K562 (cell line): ENCODE results near the gene SHE. TPM values are rescaled to one million over a fixed set of nuclear protein-coding genes. Genes with fewer than 3 reads are reported as not detected.
A peak's percentile ranks its signal among the peaks of the same experiment; 100 is the strongest.

Experiments
- ATAC-seq: fragments of 200-7000 bp; cut with Tn5 transposase; 3 replicates; pipeline ENCODE4 v1.9.1; 2020; ENCODE audit warnings: moderate library complexity
- BruUV-seq: library from RNA; stranded (reverse); fragments of 400-500 nt; replicated peaks from 2 replicates; lab custom pipeline; 2021; lab: Mats Ljungman, UMichigan
- CTCF ChIA-PET: fragments of 300-600 bp; formaldehyde crosslinking; extraction: SDS; loops from one replicate; lab custom pipeline; 2021; ENCODE audit warnings: low intra/inter-chr PET ratio; lab: Yijun Ruan, JAX
- POLR2A ChIA-PET: fragments of 300-600, 350-650 bp; sonication (Branson Sonifier 250); formaldehyde crosslinking; extraction: SDS; loops from one replicate; lab custom pipeline; 2021; ENCODE audit warnings: antibody characterized with exemption, inconsistent platforms; lab: Yijun Ruan, JAX
- DNase-seq, 4 experiments: peaks; one replicate each; pipeline versions ENCODE4 v3.0.0 to v3.0.0-alpha.2; 2011 to 2018; ENCODE audit warnings: low spot score in 3 of 4, mixed read lengths in 3 of 4; ENCODE audit errors: extremely low read depth in 1 of 4
- FAIRE-seq: peaks from 2 replicates; lab custom pipeline; 2011; peaks lifted over from hg19 to GRCh38; lab: Jason Lieb, UNC
- H2AFZ ChIP-seq: 2 replicates; pipeline ENCODE4 v1.6.0; 2011; ENCODE audit warnings: low read depth, low read length, control low read depth, inconsistent platforms
- H3K27ac ChIP-seq: fragments of 200-600 bp; 3 replicates; pipeline ENCODE4 v1.8.0; 2011; ENCODE audit warnings: low read depth, mild to moderate bottlenecking, control low read depth, inconsistent platforms, low read length, moderate library complexity, mixed read lengths; ENCODE audit errors: extremely low read depth
- H3K27me3 ChIP-seq, 2 experiments: fragments of 300-600 bp in 1 of 2; 2 replicates in 1 of 2; 3 replicates in 1 of 2; pipeline versions ENCODE4 v1.6.0 to v1.8.0; 2011; ENCODE audit warnings: inconsistent platforms in 2 of 2, low read length in 2 of 2, mild to moderate bottlenecking in 1 of 2, mixed read lengths in 1 of 2, moderate library complexity in 1 of 2; ENCODE audit not compliant: control insufficient read depth in 2 of 2, insufficient read depth in 2 of 2
- H3K36me3 ChIP-seq: fragments of 300-600 bp; 3 replicates; pipeline ENCODE4 v1.8.0; 2011; ENCODE audit warnings: mild to moderate bottlenecking, low read length, inconsistent platforms; ENCODE audit not compliant: control insufficient read depth, insufficient read depth
- H3K4me1 ChIP-seq, 2 experiments: fragments of 200-600 bp in 1 of 2; replicated peaks in 1 of 2; 2 replicates in 1 of 2; 3 replicates in 1 of 2; pipeline versions ENCODE4 v1.5.1 to v1.8.0; 2011; ENCODE audit warnings: inconsistent platforms in 2 of 2, low read length in 2 of 2, mild to moderate bottlenecking in 1 of 2, mixed read lengths in 1 of 2, moderate library complexity in 1 of 2; ENCODE audit not compliant: control insufficient read depth in 2 of 2, insufficient read depth in 2 of 2
- H3K4me2 ChIP-seq: 2 replicates; pipeline ENCODE4 v1.6.1; 2011; ENCODE audit warnings: low read length, control low read depth, inconsistent platforms, mixed read lengths; ENCODE audit not compliant: insufficient read depth
- H3K4me3 ChIP-seq: fragments of 200-600 bp; sonication (generic), shearing (Covaris generic); 2 replicates; pipeline ENCODE4 v1.5.1; 2016; ENCODE audit warnings: control low read depth, inconsistent platforms
- H3K79me2 ChIP-seq: fragments of 200-600 bp; 3 replicates; pipeline ENCODE4 v1.8.0; 2011; ENCODE audit warnings: low read length, inconsistent platforms; ENCODE audit not compliant: control insufficient read depth, insufficient read depth
- H3K9ac ChIP-seq, 2 experiments: 2 replicates each; pipeline versions ENCODE4 v1.6.0 to v1.6.1; 2011; ENCODE audit warnings: low read depth in 2 of 2, low read length in 2 of 2, control low read depth in 1 of 2, inconsistent platforms in 1 of 2, mild to moderate bottlenecking in 1 of 2, mixed read lengths in 1 of 2; ENCODE audit not compliant: insufficient read depth in 1 of 2
- H3K9me1 ChIP-seq: one replicate; pipeline ENCODE4 v1.6.0; 2011; ENCODE audit warnings: inconsistent platforms, mild to moderate bottlenecking, low read length, moderate library complexity; ENCODE audit not compliant: control insufficient read depth, insufficient read depth
- H3K9me3 ChIP-seq: replicated peaks from 2 replicates; pipeline ENCODE4 v1.5.1; 2011; ENCODE audit warnings: low read depth, low read length, inconsistent platforms; ENCODE audit not compliant: control insufficient read depth, insufficient read depth
- H4K20me1 ChIP-seq: replicated peaks from 2 replicates; pipeline ENCODE4 v1.6.1; 2011; ENCODE audit warnings: low read length, inconsistent platforms, mixed read lengths; ENCODE audit not compliant: control insufficient read depth, insufficient read depth
- C11orf30 ChIP-seq: fragments of 450-650 bp; IDR thresholded peaks from 2 replicates; pipeline ENCODE4 v1.6.1; 2016; ENCODE audit warnings: low read depth, mild to moderate bottlenecking
- EZH2 ChIP-seq: IDR thresholded peaks from 2 replicates; pipeline ENCODE4 v1.6.1; 2012; ENCODE audit warnings: low read depth, mild to moderate bottlenecking, inconsistent platforms, low read length, borderline replicate concordance
- GABPA ChIP-seq: fragments of 200-800 bp; sonication (Bioruptor generic); conservative IDR thresholded peaks from 2 replicates; pipeline ENCODE4 v1.6.1; 2016; ENCODE audit warnings: low read depth, missing genetic modification characterization, missing compliant biosample characterization
- MAFF ChIP-seq: IDR thresholded peaks from 2 replicates; pipeline ENCODE4 v1.6.1; 2012; ENCODE audit warnings: low read length, improper control_type of control experiment
- MAFK ChIP-seq: IDR thresholded peaks from 2 replicates; pipeline ENCODE4 v1.6.1; 2011; ENCODE audit warnings: low read length, improper control_type of control experiment
- NFE2 ChIP-seq: IDR thresholded peaks from 2 replicates; pipeline ENCODE4 v1.6.1; 2014; ENCODE audit warnings: antibody characterized with exemption, low read depth
- POLR2AphosphoS2 ChIP-seq: IDR thresholded peaks from 2 replicates; pipeline ENCODE4 v1.6.1; 2012; ENCODE audit warnings: low read length, improper control_type of control experiment
- POU5F1 ChIP-seq: fragments of 150-350 bp; IDR thresholded peaks from 2 replicates; pipeline ENCODE4 v1.6.1; 2014; ENCODE audit warnings: borderline replicate concordance, low read length, low read depth, mild to moderate bottlenecking; ENCODE audit not compliant: partially characterized antibody
- PRMT5 ChIP-seq: sonication (generic); formaldehyde crosslinking; IDR thresholded peaks from 2 replicates; pipeline ENCODE4 v1.5.0; 2020; ENCODE audit warnings: missing genetic modification reagents
- SIRT6 ChIP-seq: IDR thresholded peaks from one replicate; pipeline ENCODE4 v1.6.1; 2012; ENCODE audit warnings: low read depth, mild to moderate bottlenecking, control low read depth, inconsistent platforms, low read length, moderate library complexity
- ZNF121 ChIP-seq: sonication (generic); formaldehyde crosslinking; conservative IDR thresholded peaks from 2 replicates; pipeline ENCODE4 v1.8.0; 2022; ENCODE audit warnings: missing genetic modification reagents
- ZNF316 ChIP-seq: fragments of 450-650 bp; IDR thresholded peaks from 2 replicates; pipeline ENCODE4 v1.6.1; 2016
- ZNF699 ChIP-seq: fragments of 250-450 bp; sonication (Bioruptor Pico); IDR thresholded peaks from 2 replicates; pipeline ENCODE4 v1.8.0; 2021; ENCODE audit warnings: mild to moderate bottlenecking, moderate library complexity; ENCODE audit not compliant: insufficient replicate concordance
- WGBS: fragments of 100-300 bp; shearing (Covaris generic); methylation state at CpG from one replicate; pipeline ENCODE4 v1.1.6; 2016; ENCODE audit warnings: low coverage, mixed read lengths; ENCODE audit not compliant: insufficient coverage; ENCODE audit errors: missing lambda C conversion rate; 5-methylcytosine and 5-hydroxymethylcytosine counted together
- in situ Hi-C: fragments of 300-500 bp; cut with MboI; formaldehyde crosslinking; loops from 4 replicates; pipeline ENCODE4 v1.15.0; 2018; ENCODE audit warnings: inconsistent platforms, mixed read lengths
- intact Hi-C: fragments of 100-400 bp; cut with micrococcal nuclease; formaldehyde crosslinking; loops from 2 replicates; pipeline ENCODE4 v1.14.2; 2022
- polyA plus RNA-seq, 8 experiments: library from polyadenylated mRNA; depleted of rRNA in 4 of 8; stranded (reverse) in 5 of 8; unstranded in 3 of 8; fragments of >200 nt; fragmentation: Nextera tagmentation in 2 of 8; fragmentation: Illumina TruSeq in 1 of 8; extraction: Ambion mirVana in 2 of 8; extraction: Trizol in 1 of 8; gene quantifications; 2 replicates each; pipeline versions ENCODE4 v1.2.1 to v1.2.3, GENCODE V29; 2011 to 2014; ENCODE audit warnings: inconsistent platforms in 1 of 8, missing spikeins in 1 of 8
- total RNA-seq, 7 experiments: library from RNA; depleted of rRNA in 6 of 7; stranded (reverse); fragments of >200 nt in 6 of 7; fragmentation: Illumina TruSeq in 2 of 7; extraction: Trizol in 2 of 7; gene quantifications; 2 replicates each; pipeline versions ENCODE4 v1.2.1 to v1.2.3, GENCODE V29; 2011 to 2021; ENCODE audit warnings: low replicate concordance in 1 of 7
- TF ChIP-seq, protein P1 (sequence below): fragments of 450-650 bp; IDR thresholded peaks from 2 replicates; pipeline ENCODE4 v1.6.1; 2016; ENCODE audit warnings: borderline replicate concordance
- TF ChIP-seq, protein P2 (sequence below): fragments of 250-450 bp; sonication (Bioruptor Pico); IDR thresholded peaks from 2 replicates; pipeline ENCODE4 v1.8.0; 2021; ENCODE audit warnings: moderate library complexity, mild to moderate bottlenecking, inconsistent platforms
- TF ChIP-seq, protein P3 (sequence below), 3 experiments: fragments of 200-800 bp in 1 of 3; sonication (Bioruptor generic) in 1 of 3; sonication (generic) in 1 of 3; formaldehyde crosslinking in 1 of 3; IDR thresholded peaks; 2 replicates each; pipeline versions ENCODE4 v1.6.1 to v1.8.0; 2016 to 2022; ENCODE audit warnings: mild to moderate bottlenecking in 2 of 3, missing compliant biosample characterization in 2 of 3, missing genetic modification characterization in 2 of 3, missing genetic modification reagents in 1 of 3

Gene SHE
- total and polyA plus RNA-seq, 9 of the 15 experiments (the other 6 are each of a cell fraction or from before 2014, with no cell fraction given) = 0.01 to 0.05 TPM; not detected in 7

DNA sequence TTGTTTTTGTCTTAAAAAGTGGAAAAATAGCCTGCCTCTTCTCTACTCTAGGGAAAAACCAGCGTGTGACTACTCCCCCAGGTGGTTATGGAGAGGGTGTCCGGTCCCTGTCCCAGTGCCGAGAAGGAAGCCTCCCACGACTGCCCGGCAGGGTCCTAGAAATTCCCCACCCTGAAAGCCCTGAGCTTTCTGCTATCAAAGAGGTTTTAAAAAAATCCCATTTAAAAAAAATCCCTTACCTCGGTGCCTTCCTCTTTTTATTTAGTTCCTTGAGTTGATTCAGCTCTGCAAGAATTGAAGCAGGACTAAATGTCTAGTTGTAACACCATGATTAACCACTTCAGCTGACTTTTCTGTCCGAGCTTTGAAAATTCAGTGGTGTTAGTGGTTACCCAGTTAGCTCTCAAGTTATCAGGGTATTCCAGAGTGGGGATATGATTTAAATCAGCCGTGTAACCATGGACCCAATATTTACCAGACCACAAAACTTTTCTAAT lies 35.2 kb downstream of the SHE start (continued):
- TF ChIP-seq, protein P1, sequence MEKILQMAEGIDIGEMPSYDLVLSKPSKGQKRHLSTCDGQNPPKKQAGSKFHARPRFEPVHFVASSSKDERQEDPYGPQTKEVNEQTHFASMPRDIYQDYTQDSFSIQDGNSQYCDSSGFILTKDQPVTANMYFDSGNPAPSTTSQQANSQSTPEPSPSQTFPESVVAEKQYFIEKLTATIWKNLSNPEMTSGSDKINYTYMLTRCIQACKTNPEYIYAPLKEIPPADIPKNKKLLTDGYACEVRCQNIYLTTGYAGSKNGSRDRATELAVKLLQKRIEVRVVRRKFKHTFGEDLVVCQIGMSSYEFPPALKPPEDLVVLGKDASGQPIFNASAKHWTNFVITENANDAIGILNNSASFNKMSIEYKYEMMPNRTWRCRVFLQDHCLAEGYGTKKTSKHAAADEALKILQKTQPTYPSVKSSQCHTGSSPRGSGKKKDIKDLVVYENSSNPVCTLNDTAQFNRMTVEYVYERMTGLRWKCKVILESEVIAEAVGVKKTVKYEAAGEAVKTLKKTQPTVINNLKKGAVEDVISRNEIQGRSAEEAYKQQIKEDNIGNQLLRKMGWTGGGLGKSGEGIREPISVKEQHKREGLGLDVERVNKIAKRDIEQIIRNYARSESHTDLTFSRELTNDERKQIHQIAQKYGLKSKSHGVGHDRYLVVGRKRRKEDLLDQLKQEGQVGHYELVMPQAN = 0 out of 2 replicates have a peak, but pooled peaks have one; percentile 25
- no peak for TF ChIP-seq POLR2AphosphoS2

DNA sequence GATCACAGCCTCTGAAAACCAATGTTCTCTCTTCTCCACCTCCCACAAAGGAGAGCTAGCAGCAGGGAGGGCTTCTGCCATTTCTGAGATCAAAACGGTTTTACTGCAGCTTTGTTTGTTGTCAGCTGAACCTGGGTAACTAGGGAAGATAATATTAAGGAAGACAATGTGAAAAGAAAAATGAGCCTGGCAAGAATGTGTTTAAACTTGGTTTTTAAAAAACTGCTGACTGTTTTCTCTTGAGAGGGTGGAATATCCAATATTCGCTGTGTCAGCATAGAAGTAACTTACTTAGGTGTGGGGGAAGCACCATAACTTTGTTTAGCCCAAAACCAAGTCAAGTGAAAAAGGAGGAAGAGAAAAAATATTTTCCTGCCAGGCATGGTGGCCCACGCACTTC lies 36.0 kb downstream of the SHE start:
- no peaks in the 10 kb centered on the region for H3K79me2 ChIP-seq
- FAIRE-seq (no peak), ATAC-seq (no peak), DNase-seq (no peak)
- H3K27ac ChIP-seq = no peak overlapping the region
- in situ Hi-C loops (no loop called here), intact Hi-C loops (loop anchor here (2.0 to 10.0 kb wide), 4 partner anchors 59 to 271 kb away; partner anchors contain the start of genes HAX1, IL6R and TPM3)
- BruUV-seq = no TSS peak
- peak overlapping the region; percentile 61 for H2AFZ ChIP-seq
- 39% methylated on average over 3 of the region's 3 CpGs for WGBS
- peak overlapping the region in 1 of 2 experiments; percentile 67; a peak in 1 of 4 replicates for H3K9ac ChIP-seq
- H3K27me3 ChIP-seq = peaks cover 0 to 7% of the 10 kb centered on the region in 2 experiments; a peak in 2 of 5 replicates
- no peak overlapping the region for H3K4me2 ChIP-seq
- H3K4me3 ChIP-seq = no peak overlapping the region
- no peaks in the 10 kb centered on the region for H3K36me3 ChIP-seq
- CTCF ChIA-PET = interaction anchor here (1.3 to 1.7 kb wide), 2 partner anchors 61 to 118 kb away, joined by 4 to 6 read pairs; partner anchors contain the start of gene IL6R
- H3K9me1 ChIP-seq = no peaks in the 10 kb centered on the region
- peaks cover 7 to 18% of the 10 kb centered on the region in 2 experiments for H3K4me1 ChIP-seq
- POLR2A ChIA-PET = interaction anchor here (0.9 kb wide), 1 partner anchor 74 kb away, joined by 4 read pairs; no protein-coding TSS in a partner anchor
- H4K20me1 ChIP-seq = no peaks in the 10 kb centered on the region
- no peaks in the 10 kb centered on the region for H3K9me3 ChIP-seq
- TF ChIP-seq SIRT6 (no peak), NFE2 (peak; percentile 25; the same call in 1 of the 2 replicates), GABPA (tag) (no peak), PRMT5 (CRISPR knock-in tag) (no peak), ZNF316 (peak; percentile 99), C11orf30 (peak; percentile 97), ZNF699 (CRISPR knock-in tag) (no peak), ZNF121 (no peak), EZH2 (no peak), POU5F1 (no peak), MAFK (peak; percentile 96), MAFF (peak; percentile 96)
- TF ChIP-seq, protein P2, sequence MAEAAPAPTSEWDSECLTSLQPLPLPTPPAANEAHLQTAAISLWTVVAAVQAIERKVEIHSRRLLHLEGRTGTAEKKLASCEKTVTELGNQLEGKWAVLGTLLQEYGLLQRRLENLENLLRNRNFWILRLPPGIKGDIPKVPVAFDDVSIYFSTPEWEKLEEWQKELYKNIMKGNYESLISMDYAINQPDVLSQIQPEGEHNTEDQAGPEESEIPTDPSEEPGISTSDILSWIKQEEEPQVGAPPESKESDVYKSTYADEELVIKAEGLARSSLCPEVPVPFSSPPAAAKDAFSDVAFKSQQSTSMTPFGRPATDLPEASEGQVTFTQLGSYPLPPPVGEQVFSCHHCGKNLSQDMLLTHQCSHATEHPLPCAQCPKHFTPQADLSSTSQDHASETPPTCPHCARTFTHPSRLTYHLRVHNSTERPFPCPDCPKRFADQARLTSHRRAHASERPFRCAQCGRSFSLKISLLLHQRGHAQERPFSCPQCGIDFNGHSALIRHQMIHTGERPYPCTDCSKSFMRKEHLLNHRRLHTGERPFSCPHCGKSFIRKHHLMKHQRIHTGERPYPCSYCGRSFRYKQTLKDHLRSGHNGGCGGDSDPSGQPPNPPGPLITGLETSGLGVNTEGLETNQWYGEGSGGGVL (CRISPR knock-in tag) = no peak
- TF ChIP-seq, protein P3, sequence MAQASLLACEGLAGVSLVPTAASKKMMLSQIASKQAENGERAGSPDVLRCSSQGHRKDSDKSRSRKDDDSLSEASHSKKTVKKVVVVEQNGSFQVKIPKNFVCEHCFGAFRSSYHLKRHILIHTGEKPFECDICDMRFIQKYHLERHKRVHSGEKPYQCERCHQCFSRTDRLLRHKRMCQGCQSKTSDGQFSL (CRISPR knock-in tag; IDR thresholded peaks at IDR 0.05) = no peak
- TF ChIP-seq, protein P3 (tag; IDR thresholded peaks at IDR 0.05) = no peak
